ENCODE data around the gene EEF1B2. TPM values are rescaled to one million over a fixed set of nuclear protein-coding genes. Genes with fewer than 3 reads are reported as not detected.

The EEF1B2 gene
- total RNA-seq, 1 experiment from 2014 or later, result 768 TPM

- no peak overlapping the region for H4K8ac ChIP-seq (replicated peaks; ENCODE audit: insufficient read length, low read depth, low read length)
- WGBS (ENCODE audit: extremely low coverage, insufficient read length, low lambda C conversion rate), result no CpG with 5 or more reads among the region's 7 CpGs
- H4K91ac ChIP-seq (ENCODE audit: insufficient read length, low read depth, low read length), result no peak overlapping the region
Measured at GRCh38 chr2:206208900-206209299, 49.2 kb downstream of the EEF1B2 start.

More at GRCh38 chr2:206208900-206209299, 49.2 kb downstream of the EEF1B2 start:
- Histone ChIP-seq H3K4me1 (ENCODE audit: insufficient read depth, low read length) (peaks cover 6% of the 10 kb centered on the region; the same call in 1 of the 2 replicates), H3K18ac (ENCODE audit: insufficient read length, low read depth, low read length) (no peak overlapping the region), H2BK20ac (ENCODE audit: low read depth, low read length, poor library complexity, severe bottlenecking) (no peak overlapping the region), H3K23ac (ENCODE audit: insufficient read length, low read depth, low read length) (no peak overlapping the region), H3K27ac (ENCODE audit: insufficient read length, low read depth, low read length) (no peak overlapping the region), H3K9me3 (ENCODE audit: control insufficient read depth, low read depth, low read length) (no peaks in the 10 kb centered on the region), H4K20me1 (ENCODE audit: control insufficient read depth, insufficient read depth, insufficient read length) (no peaks in the 10 kb centered on the region), H3K79me1 (ENCODE audit: insufficient read depth, low read depth, low read length, poor library complexity, severe bottlenecking) (no peaks in the 10 kb centered on the region), H3K79me2 (ENCODE audit: insufficient read depth, low read length) (no peaks in the 10 kb centered on the region), H3K56ac (ENCODE audit: insufficient read length, low read depth, low read length) (no peak overlapping the region), H2BK5ac (ENCODE audit: insufficient read length, low read length) (no peak overlapping the region), H3K4ac (ENCODE audit: low read depth, low read length) (no peak overlapping the region), H2AK5ac (ENCODE audit: insufficient read length, low read length) (no peak overlapping the region), H2BK15ac (ENCODE audit: low read depth, low read length) (no peak overlapping the region), H2BK120ac (ENCODE audit: low read depth, low read length, poor library complexity, severe bottlenecking) (no peak overlapping the region), H3T11ph (ENCODE audit: low read length) (no peak overlapping the region), H2BK12ac (ENCODE audit: insufficient read length, low read depth, low read length) (no peak overlapping the region), H3K27me3 (ENCODE audit: insufficient read depth, low read length) (no peaks in the 10 kb centered on the region), H3K14ac (ENCODE audit: insufficient read depth, low read length) (no peak overlapping the region), H2AFZ (ENCODE audit: low read length) (no peak overlapping the region), H3K9ac (ENCODE audit: extremely low read depth, insufficient read length, low read length) (no peak overlapping the region), H4K5ac (ENCODE audit: insufficient read length, low read depth, low read length) (no peak overlapping the region), H3K23me2 (ENCODE audit: insufficient read length, low read depth, low read length, poor library complexity, severe bottlenecking) (no peaks in the 10 kb centered on the region), H3K4me2 (ENCODE audit: insufficient read depth, insufficient read length, low read length) (no peak overlapping the region)
- Mint-ChIP-seq H3K27me3 (ENCODE audit: low read depth) (no peaks in the 10 kb centered on the region), H3K4me3 (no peak overlapping the region), H3K4me1 (peaks cover 27 to 28% of the 10 kb centered on the region in 2 experiments), H3K27ac (no peak overlapping the region; a peak in 1 of 7 replicates), H3K9me3 (no peaks in the 10 kb centered on the region), H3K36me3 (ENCODE audit: insufficient read depth in 1 of 3, low read depth in 3 of 3) (peaks cover 0 to 2% (median 0%) of the 10 kb centered on the region in 3 experiments; a peak in 1 of 7 replicates)
- DNase-seq, result no peak
- TF ChIP-seq CTCF (conservative IDR thresholded peaks at IDR 0.05), result no peak

Data from H9 (cell line).